Testis (tissue), 2 donors: Measurements from ENCODE around the gene TXNRD1.

ENCODE experiments used
- CTCF ChIP-seq, 3 experiments: fragments of 450-650 bp in 2 of 3; fragments of 200-600 bp in 1 of 3; sonication (generic) in 1 of 3; IDR thresholded peaks; one replicate each; pipeline ENCODE4 v1.5.1; 2016 to 2019; ENCODE audit warnings: antibody characterized with exemption in 3 of 3, mild to moderate bottlenecking in 2 of 3, moderate library complexity in 1 of 3
- POLR2A ChIP-seq: fragments of 450-650 bp; IDR thresholded peaks from one replicate; pipeline ENCODE4 v1.6.1; 2017; ENCODE audit warnings: antibody characterized with exemption, mild to moderate bottlenecking, moderate library complexity

GRCh38 chr12:104294927-104295668 lies 79.5 kb downstream of the TXNRD1 start:
- no peak for TF ChIP-seq CTCF (IDR thresholded peaks at IDR 0.05)
- TF ChIP-seq POLR2A: no peak
